ENCODE measurements around the gene ADRB1. TPM values are rescaled to one million over a fixed set of nuclear protein-coding genes. Genes with fewer than 3 reads are reported as not detected.

Gene ADRB1
- total RNA-seq, 2 donors from 2014 or later = 32.8 to 49.8 TPM

DNA sequence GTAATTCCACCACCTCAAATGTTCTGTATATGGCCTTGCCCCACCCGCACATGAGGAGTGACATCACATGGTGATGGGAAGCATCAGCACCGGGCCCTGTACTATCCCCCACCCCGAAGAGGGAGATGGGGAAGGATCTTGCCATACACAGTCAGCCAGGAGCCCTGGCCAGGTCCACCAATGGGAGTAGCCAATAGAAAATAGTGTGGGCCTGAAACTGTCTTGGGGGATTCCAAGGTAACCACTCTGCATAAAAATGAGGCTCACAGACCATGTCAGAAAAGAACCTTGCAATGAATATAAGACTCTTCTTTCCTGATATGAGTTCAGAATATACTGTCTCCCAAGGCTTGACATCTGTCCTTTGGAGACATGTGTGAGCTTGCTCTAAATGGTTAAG, 51.1 kb downstream of the ADRB1 start:
- H3K9me3 ChIP-seq = no peaks in the 10 kb centered on the region
- TF ChIP-seq, protein P1, sequence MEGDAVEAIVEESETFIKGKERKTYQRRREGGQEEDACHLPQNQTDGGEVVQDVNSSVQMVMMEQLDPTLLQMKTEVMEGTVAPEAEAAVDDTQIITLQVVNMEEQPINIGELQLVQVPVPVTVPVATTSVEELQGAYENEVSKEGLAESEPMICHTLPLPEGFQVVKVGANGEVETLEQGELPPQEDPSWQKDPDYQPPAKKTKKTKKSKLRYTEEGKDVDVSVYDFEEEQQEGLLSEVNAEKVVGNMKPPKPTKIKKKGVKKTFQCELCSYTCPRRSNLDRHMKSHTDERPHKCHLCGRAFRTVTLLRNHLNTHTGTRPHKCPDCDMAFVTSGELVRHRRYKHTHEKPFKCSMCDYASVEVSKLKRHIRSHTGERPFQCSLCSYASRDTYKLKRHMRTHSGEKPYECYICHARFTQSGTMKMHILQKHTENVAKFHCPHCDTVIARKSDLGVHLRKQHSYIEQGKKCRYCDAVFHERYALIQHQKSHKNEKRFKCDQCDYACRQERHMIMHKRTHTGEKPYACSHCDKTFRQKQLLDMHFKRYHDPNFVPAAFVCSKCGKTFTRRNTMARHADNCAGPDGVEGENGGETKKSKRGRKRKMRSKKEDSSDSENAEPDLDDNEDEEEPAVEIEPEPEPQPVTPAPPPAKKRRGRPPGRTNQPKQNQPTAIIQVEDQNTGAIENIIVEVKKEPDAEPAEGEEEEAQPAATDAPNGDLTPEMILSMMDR (IDR thresholded peaks at IDR 0.05) = no peak
- H3K27me3 ChIP-seq = no peaks in the 10 kb centered on the region
- H3K4me3 ChIP-seq = no peak overlapping the region
- DNase-seq (ENCODE audit: low spot score) = no peak
- H3K4me1 ChIP-seq = no peaks in the 10 kb centered on the region
- no peak overlapping the region for H3K27ac ChIP-seq
- H3K36me3 ChIP-seq = no peaks in the 10 kb centered on the region

DNA sequence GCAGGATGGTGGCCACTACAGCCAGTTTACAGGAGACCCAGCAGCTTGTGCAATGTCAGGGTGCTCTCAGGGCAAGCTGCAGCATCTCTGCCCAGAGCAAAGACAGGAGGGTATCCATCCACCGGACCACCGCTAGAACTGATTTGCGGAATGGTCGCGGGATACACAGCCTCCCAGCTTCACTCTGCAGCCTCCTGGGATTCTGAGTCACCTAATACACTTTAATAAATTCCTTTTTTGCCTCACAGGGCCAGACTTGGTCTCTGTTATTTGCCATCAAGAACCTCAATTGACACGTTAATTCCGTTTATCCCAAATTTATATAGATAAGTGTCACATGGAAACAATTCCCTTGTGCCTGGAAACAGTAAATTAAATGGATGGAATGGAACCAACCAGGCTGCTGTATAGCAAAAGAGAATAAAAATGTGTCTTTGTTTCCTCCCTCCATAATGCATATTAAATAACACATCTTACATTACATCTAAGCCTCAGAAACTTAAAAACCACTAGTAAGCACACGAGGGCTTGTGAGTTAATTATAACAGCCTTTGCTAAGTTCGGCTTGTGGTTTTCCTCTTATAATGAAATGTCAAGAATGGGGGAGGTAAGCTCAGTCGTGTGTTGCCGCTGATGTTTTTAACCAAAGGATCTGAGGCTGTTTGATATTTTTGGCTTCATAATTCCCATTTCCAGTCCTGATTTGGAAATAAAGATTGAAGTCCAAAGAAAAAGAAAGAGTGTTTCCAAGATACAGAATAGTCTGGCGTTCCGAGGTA, 52.1 kb downstream of the ADRB1 start:
- H3K9me3 ChIP-seq = no peaks in the 10 kb centered on the region
- H3K4me3 ChIP-seq = no peak overlapping the region
- no peaks in the 10 kb centered on the region for H3K36me3 ChIP-seq
- no peak overlapping the region for H3K27ac ChIP-seq
- no peaks in the 10 kb centered on the region for H3K27me3 ChIP-seq
- peaks cover 0 to 4% of the 10 kb centered on the region in 2 donors for H3K4me1 ChIP-seq
- DNase-seq (ENCODE audit: low spot score) = no peak
- TF ChIP-seq, protein P1 (IDR thresholded peaks at IDR 0.05) = no peak

Other genes with a start within 250 kb of the ADRB1 start
- 1 to 10 TPM; 4.9 to 7.4 TPM for gene DCLRE1A, start 189.8 kb upstream of the ADRB1 start, total RNA-seq
- gene NHLRC2, start 189.2 kb upstream of the ADRB1 start, total RNA-seq = 10 to 100 TPM; 38.6 to 74.8 TPM
- 10 to 100 TPM; 13.0 to 17.1 TPM for gene CCDC186, start 130.3 kb downstream of the ADRB1 start, total RNA-seq
- gene TDRD1, start 135.5 kb downstream of the ADRB1 start, total RNA-seq = 1 to 10 TPM in 1 of 2 donors, under 1 TPM in 1; 0.12 to 1.1 TPM
- not detected for gene VWA2, start 195.4 kb downstream of the ADRB1 start, total RNA-seq